Amygdala (tissue), 56 donors: ENCODE results near the gene NPAS2.

Experiments used
- DNase-seq, 56 donors: peaks; one replicate each; lab custom pipeline; 2025; lab: John Stamatoyannopoulos, UW

Gene NPAS2

GRCh38 chr2:100819370-100820272 lies at the start of gene NPAS2:
Gene NPAS2, plus strand, starts transcription at chr2:100820139. Its CDS starts 84,616 bp downstream, at chr2:100904755.
- peak in 12 of 56 donors; percentile 8 to 41 (median 22) for DNase-seq

GRCh38 chr2:100771125-100771524 lies 48.8 kb upstream of the NPAS2 start:
- no peak for DNase-seq

- DNase-seq, result no peak
Measured at GRCh38 chr2:100773538-100773937, 46.4 kb upstream of the NPAS2 start.

- no peak for DNase-seq
Measured at GRCh38 chr2:100776445-100776844, 43.5 kb upstream of the NPAS2 start.

GRCh38 chr2:100778637-100779450 lies 41.1 kb upstream of the NPAS2 start:
- no peak for DNase-seq

DNA sequence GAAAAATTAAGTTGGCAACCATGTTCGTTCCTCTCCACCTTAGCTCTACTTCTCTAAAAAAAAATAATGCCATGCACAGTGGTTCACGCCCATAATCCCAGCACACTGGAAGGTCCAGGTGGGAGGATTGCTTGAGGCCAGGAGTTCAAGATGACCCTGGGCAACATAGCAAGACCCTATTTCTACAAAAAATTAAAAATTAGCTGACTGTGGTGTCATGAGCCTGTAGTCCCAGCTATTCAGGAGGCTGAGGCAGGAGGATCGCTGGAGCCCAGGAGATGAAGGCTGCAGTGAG lies 40.1 kb upstream of the NPAS2 start:
- no peak for DNase-seq

DNA sequence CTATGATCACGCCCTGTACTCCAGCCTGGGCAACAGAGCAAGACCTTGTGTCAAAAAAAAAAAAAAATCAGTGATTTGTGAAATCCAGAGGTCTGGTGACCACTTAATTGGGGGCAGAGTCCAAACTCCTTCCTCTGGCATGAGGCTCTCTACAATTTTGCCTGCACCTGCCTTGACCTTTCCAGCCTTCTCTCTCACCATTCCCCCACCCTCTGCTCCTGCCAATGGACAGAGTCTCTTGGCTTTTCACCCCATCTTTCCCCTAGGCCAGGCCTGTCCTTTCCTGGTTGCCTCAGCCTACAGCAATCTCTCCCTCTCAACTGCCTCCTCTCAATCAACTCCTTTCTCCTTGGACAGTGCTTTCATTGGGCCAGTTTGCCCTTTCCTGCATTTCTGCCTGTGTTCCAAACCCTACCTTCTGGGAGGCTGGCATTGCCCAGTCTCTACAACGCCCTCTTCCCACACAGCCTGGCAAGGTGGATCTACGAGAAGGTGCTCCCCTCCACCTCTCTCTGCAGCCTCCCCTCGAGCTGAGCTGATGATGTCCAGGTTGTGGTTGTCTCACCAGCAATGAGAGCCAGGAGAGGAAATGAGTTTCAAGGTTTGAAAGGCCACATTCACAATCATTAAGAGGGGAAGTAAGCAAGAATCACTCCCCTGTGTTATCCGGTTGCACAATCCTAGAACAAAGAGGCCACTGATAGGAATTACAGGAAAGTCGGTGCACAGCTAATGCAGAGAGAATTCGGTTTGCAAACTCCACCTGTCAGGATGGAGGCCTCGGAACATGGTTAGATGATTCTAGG lies 39.5 kb upstream of the NPAS2 start:
- no peak for DNase-seq

- DNase-seq, result no peak
Measured at GRCh38 chr2:100781009-100781325, 39.0 kb upstream of the NPAS2 start.

DNA sequence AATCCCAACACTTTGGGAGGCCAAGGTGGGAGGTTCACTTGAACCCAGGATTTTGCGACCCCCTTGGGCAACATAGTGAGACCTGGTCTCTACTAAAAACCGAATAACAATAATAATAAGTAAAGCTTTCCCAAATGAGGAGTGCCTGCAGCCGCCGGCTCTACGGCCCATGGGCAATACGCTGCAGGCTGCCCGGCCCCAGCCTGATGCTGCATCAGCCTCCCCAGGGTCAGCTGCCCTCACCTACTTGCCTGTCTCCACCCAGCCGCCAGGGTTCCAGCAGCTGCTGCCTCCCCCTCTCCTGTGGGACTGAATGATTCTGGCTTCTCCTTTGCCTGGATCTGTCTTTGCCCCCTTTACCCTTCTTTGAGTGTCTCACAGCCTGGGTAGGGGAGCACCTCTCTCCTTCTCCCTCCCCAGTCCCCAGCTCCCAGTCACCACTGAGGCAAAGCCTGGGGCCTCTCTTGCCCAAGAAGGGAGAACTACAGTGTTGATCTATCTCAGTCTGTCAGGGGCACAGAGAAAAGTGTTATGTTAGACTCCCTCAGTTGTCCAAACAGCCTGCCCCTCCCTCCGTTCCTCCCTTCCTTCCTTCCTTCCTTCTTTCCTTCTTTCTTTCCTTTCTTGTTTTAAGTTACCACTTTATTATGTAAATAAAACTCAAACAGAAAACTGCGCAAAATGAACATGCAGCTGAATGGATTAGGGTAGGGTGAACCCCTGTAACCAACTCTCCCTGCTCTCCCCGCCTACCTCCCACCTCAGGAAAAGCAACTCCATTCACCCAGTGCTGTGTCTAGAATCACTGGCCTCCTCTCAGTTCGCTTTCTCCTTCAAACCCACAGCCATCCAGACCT lies 38.2 kb upstream of the NPAS2 start:
- DNase-seq, result no peak

DNA sequence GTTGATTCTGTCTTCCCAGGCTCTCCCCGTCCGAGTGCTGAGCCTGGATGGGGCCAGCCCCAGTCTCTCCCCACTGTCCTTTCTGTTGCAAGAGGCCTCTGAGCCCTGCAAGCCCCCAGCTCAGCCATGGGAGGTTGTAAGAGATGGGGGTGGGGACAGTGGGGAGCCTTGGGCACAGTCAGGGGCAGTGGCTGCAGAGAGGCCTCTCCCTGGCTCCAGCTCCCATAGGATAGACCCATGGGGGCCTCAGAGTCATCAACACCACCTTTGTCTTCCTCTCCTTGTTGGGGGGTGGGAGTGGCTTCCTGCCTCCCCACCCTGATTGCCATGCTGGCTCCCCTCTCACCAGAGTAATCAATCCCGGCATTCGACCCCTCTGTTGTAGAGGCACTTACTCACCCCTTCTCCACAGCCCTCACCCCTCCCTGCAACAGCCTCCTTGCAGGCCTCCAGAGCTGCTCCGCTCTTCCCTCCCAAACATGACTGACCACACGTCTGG lies 37.5 kb upstream of the NPAS2 start:
- DNase-seq, result no peak

GRCh38 chr2:100783987-100784386 lies 36.0 kb upstream of the NPAS2 start:
- no peak for DNase-seq

DNA sequence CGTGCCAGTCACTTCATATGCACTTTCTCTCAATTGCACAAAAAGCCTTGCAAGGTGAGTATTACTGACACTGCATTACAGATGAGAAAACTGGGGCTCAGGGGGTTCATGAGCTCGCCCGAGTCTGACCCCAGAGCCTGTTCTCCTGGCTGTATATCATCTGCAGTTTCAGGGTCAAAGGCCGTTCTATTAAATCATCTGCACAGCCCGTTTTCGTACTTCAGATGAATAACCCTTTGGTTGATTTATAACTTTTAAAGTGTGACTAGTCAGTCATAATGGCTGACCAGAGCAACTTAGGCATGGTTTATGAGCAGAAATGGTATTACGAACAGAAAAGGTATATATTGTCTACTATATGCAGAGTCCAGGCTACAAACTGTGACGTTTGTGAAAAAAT lies 35.3 kb upstream of the NPAS2 start:
- no peak for DNase-seq

DNA sequence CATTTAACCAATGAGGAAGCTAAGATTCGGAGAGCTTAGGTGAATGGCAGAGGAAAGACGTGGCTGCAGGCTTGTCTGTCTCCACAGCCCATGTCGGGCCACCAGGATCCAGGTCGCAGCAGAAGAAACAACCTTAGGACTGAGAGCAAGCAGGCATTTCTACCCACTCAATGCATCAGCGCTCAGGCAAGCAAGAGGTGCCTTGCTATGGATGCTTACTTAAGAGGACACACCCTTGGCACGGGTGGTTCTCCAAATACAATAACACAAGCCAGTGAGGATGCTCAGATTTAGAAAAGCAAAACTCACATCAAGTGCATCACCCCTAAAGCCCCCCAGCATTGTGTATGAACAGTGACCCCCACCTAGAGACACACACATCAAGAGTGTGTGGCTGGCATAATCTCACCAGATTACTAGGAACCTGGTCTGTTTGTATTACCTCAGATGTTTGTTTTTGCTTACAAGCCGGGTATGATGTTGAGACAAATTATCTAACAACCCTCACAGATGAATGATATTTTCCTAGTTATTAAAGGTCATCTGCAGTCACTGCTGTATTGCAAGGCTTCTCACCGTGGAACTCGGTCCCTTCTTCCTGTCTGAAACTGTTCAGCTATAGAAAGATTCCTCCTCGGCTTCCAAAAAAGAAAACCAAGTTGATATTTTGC lies 34.2 kb upstream of the NPAS2 start:
- no peak for DNase-seq

DNA sequence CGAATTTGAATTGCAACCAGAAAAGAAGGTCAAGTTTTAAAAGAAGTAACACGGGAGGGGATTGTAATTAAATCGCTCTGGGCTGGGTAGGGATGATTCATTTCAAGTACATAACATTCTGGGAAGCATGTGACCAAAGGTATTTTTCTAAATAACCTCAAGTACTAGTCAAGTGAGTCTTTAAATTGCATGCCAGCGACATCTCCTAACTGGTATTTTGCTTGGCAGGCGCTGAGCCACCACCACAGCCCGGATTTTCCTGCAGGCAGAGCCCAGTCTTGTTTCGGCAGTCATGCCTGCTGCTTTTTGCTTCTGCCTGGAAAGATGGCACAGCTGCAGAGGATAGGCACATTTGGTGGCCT lies 33.7 kb upstream of the NPAS2 start:
- DNase-seq, result peak in 7 of 56 donors; percentile 5 to 31 (median 14)

GRCh38 chr2:100786985-100787384 lies 33.0 kb upstream of the NPAS2 start:
- no peak for DNase-seq

GRCh38 chr2:100789361-100789760 lies 30.6 kb upstream of the NPAS2 start:
- no peak for DNase-seq

DNA sequence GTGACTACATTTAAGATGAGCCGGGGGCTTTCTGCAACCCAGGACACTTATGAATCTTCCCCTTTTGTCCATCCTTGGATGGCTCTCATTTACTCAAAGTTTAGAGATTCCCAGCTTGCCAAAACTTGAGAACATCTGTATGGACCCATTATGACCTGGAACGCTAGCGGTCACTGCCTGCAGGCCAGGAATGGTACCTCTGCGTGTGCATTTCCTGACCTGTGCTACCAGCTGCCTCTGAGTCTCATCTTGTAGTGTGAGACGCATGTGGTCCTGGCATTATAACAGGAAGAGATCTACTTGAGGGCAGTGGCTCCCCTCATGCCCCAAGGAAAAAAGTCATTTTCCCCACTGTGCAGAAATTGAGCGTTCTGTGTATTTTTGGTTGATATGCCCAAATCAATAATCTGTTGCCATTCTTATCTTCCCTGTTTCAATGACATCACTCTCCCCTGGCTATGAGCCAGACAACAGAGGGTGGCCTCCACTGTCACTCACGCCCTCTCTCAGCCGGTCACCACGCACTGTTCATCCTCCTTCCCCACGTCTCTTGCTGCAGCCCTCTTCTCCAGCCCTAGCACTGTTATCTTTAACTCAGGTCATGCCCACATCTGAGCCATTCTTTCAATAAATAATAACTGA lies 28.5 kb upstream of the NPAS2 start:
- DNase-seq, result no peak

- DNase-seq, result no peak
Measured at GRCh38 chr2:100791936-100792308, 28.0 kb upstream of the NPAS2 start.

- no peak for DNase-seq
Measured at GRCh38 chr2:100793220-100793619, 26.7 kb upstream of the NPAS2 start.
